GM13976 (cell line): ENCODE data around the gene ABHD3.

Experiments used
- DNase-seq: peaks from one replicate; pipeline ENCODE4 v3.0.0; 2012; ENCODE audit warnings: low spot score
- in situ Hi-C: fragments of 300-500 bp; cut with MboI; formaldehyde crosslinking; loops from one replicate; pipeline ENCODE4 v1.12.0; 2022; ENCODE audit warnings: low sequenced_read_pairs, mixed read lengths, inconsistent platforms; ENCODE audit not compliant: unreplicated experiment
- TF ChIP-seq, protein P1 (sequence below): IDR thresholded peaks from 2 replicates; pipeline ENCODE4 v1.5.1; 2012; ENCODE audit warnings: borderline replicate concordance, mild to moderate bottlenecking; ENCODE audit not compliant: insufficient read depth; ENCODE audit errors: extremely low read depth, missing control alignments, control extremely low read depth

The ABHD3 gene

GRCh38 chr18:21605213-21605612, 99.4 kb downstream of the ABHD3 start:
- in situ Hi-C loops = no loop called here
- TF ChIP-seq, protein P1, sequence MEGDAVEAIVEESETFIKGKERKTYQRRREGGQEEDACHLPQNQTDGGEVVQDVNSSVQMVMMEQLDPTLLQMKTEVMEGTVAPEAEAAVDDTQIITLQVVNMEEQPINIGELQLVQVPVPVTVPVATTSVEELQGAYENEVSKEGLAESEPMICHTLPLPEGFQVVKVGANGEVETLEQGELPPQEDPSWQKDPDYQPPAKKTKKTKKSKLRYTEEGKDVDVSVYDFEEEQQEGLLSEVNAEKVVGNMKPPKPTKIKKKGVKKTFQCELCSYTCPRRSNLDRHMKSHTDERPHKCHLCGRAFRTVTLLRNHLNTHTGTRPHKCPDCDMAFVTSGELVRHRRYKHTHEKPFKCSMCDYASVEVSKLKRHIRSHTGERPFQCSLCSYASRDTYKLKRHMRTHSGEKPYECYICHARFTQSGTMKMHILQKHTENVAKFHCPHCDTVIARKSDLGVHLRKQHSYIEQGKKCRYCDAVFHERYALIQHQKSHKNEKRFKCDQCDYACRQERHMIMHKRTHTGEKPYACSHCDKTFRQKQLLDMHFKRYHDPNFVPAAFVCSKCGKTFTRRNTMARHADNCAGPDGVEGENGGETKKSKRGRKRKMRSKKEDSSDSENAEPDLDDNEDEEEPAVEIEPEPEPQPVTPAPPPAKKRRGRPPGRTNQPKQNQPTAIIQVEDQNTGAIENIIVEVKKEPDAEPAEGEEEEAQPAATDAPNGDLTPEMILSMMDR = no peak
- no peak for DNase-seq

DNA sequence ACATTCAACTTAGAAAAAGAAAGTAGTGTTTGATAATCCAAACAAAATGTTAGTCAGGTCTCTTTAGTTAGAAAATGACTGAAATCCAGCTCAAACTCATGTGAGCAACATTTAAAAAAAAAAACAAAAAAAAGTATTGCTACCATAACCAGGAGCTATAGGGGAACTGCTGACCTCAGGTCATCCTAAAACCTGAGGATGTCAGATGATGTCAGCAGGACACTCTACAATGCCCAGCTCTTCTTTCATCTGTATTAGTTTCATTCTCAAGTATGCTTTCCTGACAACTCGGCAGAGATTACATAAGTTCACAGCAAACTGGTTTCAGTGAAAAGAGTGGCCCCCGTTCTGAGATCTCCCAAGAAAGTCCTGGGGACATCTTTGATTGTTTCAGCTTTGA, 99.9 kb downstream of the ABHD3 start:
- TF ChIP-seq, protein P1 = no peak
- in situ Hi-C loops = no loop called here
- peak; percentile 38 for DNase-seq

DNA sequence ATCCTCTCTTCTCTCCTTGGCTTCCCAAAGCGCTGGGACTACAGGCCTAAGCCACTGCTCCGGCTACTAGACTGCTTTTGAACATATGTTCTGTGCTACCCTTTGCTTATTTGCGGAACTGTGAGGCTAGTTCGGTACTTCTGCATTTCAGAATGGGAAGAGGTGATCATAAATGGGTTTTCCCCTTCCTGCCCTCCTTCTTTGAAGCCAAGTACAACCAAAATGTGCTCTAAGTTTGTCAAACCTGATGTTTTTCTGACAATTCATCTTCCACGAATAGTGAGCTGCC, 102.3 kb downstream of the ABHD3 start:
- TF ChIP-seq, protein P1 = no peak
- DNase-seq = peak; percentile 45
- in situ Hi-C loops = no loop called here
